Kidney (tissue), 14 donors: ENCODE results near the gene YAP1. TPM values are rescaled to one million over a fixed set of nuclear protein-coding genes. Genes with fewer than 3 reads are reported as not detected.

ENCODE experiments used
- DNase-seq, 5 donors: peaks; one replicate each; pipeline ENCODE4 v3.0.0-alpha.2; 2013 to 2020
- FAIRE-seq: peaks from 2 replicates; lab custom pipeline; 2012; peaks lifted over from hg19 to GRCh38; lab: Jason Lieb, UNC
- H3K27ac ChIP-seq, 2 donors: one replicate each; pipeline ENCODE4 v1.7.0; 2013; ENCODE audit warnings: low read depth in 2 of 2, low read length in 2 of 2, inconsistent platforms in 1 of 2
- H3K27me3 ChIP-seq: one replicate; pipeline ENCODE4 v1.7.1; 2013; ENCODE audit warnings: low read length, inconsistent platforms; ENCODE audit not compliant: control insufficient read depth, insufficient read depth
- H3K36me3 ChIP-seq, 3 donors: one replicate each; pipeline versions ENCODE4 v1.7.0 to v1.7.1; 2013; ENCODE audit warnings: low read length in 3 of 3, control low read depth in 1 of 3, inconsistent platforms in 1 of 3; ENCODE audit not compliant: insufficient read depth in 3 of 3, control insufficient read depth in 2 of 3
- H3K4me1 ChIP-seq, 3 donors: one replicate each; pipeline versions ENCODE4 v1.7.0 to v1.7.1; 2013; ENCODE audit warnings: low read length in 3 of 3, inconsistent platforms in 1 of 3, low read depth in 1 of 3; ENCODE audit not compliant: control insufficient read depth in 2 of 3, insufficient read depth in 2 of 3
- H3K4me3 ChIP-seq, 3 donors: one replicate each; pipeline versions ENCODE4 v1.7.0 to v1.8.1; 2013; ENCODE audit warnings: low read length in 3 of 3, control low read depth in 1 of 3, inconsistent platforms in 1 of 3
- H3K9ac ChIP-seq, 3 donors: one replicate each; pipeline versions ENCODE4 v1.7.0 to v1.7.1; 2013; ENCODE audit warnings: low read length in 3 of 3, control low read depth in 1 of 3, inconsistent platforms in 1 of 3
- H3K9me3 ChIP-seq, 3 donors: one replicate each; pipeline versions ENCODE4 v1.7.0 to v1.7.1; 2013; ENCODE audit warnings: low read length in 3 of 3, control low read depth in 1 of 3, inconsistent platforms in 1 of 3; ENCODE audit not compliant: control insufficient read depth in 2 of 3, insufficient read depth in 1 of 3
- intact Hi-C: fragments of 100-400 bp; cut with DNase I; formaldehyde crosslinking; loops from one replicate; pipeline ENCODE4 v1.11.1; 2022
- polyA plus RNA-seq: library from polyadenylated mRNA; stranded (reverse); fragments of 350-450 nt; fragmentation: Illumina TruSeq; extraction: RNeasy Lipid Tissue Mini Kit (QIAGEN cat#74804); gene quantifications from one replicate; pipeline ENCODE4 v1.2.3, GENCODE V29; 2014; ENCODE audit warnings: low read depth, low replicate concordance; ENCODE audit not compliant: insufficient read depth
- total RNA-seq: library from RNA; stranded (reverse); fragmentation: NEBNext Ultra II Directional; extraction: Animal tissue kit (Norgen Biotek cat#: 25700); gene quantifications from one replicate; pipeline ENCODE4 v1.2.1, GENCODE V29; 2021
- TF ChIP-seq, protein P1 (sequence below): IDR thresholded peaks from 3 replicates; pipeline ENCODE4 v1.5.1; 2012; ENCODE audit warnings: mild to moderate bottlenecking, moderate library complexity, borderline replicate concordance; ENCODE audit not compliant: insufficient read depth; ENCODE audit errors: extremely low read depth
- donor health status: control.
- donor health status: control.
- donor health status: control.
- donor health status: control.
- donor health status: control.
- donor health status: DM: yes; HTN: yes; CAD: no.
- donor health status: Normal renal cell carcinoma (clear cell type).

YAP1 gene
- total and polyA plus RNA-seq, 2 donors from 2014 or later: 21.5 to 106 TPM

- Histone ChIP-seq H3K27ac (no peak overlapping the region), H3K9ac (no peak overlapping the region), H3K4me3 (no peak overlapping the region), H3K27me3 (no peaks in the 10 kb centered on the region), H3K9me3 (no peaks in the 10 kb centered on the region), H3K36me3 (no peaks in the 10 kb centered on the region), H3K4me1 (peaks cover 0 to 3% (median 0%) of the 10 kb centered on the region in 3 donors)
- TF ChIP-seq, protein P1, sequence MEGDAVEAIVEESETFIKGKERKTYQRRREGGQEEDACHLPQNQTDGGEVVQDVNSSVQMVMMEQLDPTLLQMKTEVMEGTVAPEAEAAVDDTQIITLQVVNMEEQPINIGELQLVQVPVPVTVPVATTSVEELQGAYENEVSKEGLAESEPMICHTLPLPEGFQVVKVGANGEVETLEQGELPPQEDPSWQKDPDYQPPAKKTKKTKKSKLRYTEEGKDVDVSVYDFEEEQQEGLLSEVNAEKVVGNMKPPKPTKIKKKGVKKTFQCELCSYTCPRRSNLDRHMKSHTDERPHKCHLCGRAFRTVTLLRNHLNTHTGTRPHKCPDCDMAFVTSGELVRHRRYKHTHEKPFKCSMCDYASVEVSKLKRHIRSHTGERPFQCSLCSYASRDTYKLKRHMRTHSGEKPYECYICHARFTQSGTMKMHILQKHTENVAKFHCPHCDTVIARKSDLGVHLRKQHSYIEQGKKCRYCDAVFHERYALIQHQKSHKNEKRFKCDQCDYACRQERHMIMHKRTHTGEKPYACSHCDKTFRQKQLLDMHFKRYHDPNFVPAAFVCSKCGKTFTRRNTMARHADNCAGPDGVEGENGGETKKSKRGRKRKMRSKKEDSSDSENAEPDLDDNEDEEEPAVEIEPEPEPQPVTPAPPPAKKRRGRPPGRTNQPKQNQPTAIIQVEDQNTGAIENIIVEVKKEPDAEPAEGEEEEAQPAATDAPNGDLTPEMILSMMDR: no peak
- FAIRE-seq (no peak), DNase-seq (no peak)
- intact Hi-C loops: no loop called here
Measured at GRCh38 chr11:102134597-102134996, 24.4 kb downstream of the YAP1 start.

DNA sequence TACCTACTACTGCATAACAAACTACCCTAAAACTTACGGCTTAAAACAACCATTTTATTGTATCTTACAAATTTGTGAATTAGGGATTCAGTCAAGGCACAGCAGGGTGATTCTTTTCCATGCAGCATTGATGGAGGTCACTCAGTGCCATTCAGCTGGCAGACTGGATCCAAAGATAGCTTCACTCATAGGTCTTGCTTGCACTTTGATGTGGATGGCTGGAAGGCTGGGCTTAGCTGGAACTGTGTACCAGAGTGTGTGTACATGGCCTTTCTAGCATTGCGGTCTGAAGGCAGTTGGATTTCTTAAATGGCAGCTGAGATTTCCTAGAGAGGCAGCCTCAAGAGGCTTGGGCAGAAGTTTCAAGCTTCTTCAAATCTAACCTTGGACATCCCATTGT is 25.0 kb downstream of the YAP1 start:
- Histone ChIP-seq H3K9me3 (no peaks in the 10 kb centered on the region), H3K36me3 (no peaks in the 10 kb centered on the region), H3K27ac (no peak overlapping the region), H3K4me3 (no peak overlapping the region), H3K9ac (no peak overlapping the region), H3K27me3 (no peaks in the 10 kb centered on the region), H3K4me1 (peaks cover 0 to 3% (median 0%) of the 10 kb centered on the region in 3 donors)
- intact Hi-C loops: no loop called here
- no peak for DNase-seq
- TF ChIP-seq, protein P1: no peak
- FAIRE-seq: no peak

DNA sequence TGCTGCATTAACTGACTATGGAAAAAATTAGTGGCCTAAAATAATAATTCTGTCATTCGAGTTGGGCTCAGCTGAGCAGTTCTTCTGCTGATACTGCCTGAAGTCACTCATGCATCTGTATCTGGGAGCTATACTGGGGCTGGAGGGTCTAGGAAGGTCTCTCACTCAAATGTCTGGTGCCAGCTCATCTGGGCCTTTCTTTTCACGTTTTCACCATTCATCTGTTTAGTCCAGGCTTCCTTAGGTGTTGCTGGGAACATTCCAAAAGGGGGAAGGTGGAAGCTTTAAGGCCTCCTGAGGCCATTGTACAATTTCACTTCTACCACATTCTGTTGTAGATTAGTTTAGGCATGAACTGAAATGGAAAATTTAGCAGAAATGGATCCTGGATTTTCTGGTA is 28.0 kb downstream of the YAP1 start:
- intact Hi-C loops: no loop called here
- DNase-seq: no peak
- H3K9ac ChIP-seq: no peak overlapping the region
- H3K9me3 ChIP-seq: no peaks in the 10 kb centered on the region
- no peaks in the 10 kb centered on the region for H3K27me3 ChIP-seq
- peak overlapping the region in 1 of 2 donors; percentile 8 for H3K27ac ChIP-seq
- no peaks in the 10 kb centered on the region for H3K36me3 ChIP-seq
- no peak for FAIRE-seq
- TF ChIP-seq, protein P1: no peak
- no peak overlapping the region for H3K4me3 ChIP-seq
- H3K4me1 ChIP-seq: peaks cover 0 to 3% (median 0%) of the 10 kb centered on the region in 3 donors

DNA sequence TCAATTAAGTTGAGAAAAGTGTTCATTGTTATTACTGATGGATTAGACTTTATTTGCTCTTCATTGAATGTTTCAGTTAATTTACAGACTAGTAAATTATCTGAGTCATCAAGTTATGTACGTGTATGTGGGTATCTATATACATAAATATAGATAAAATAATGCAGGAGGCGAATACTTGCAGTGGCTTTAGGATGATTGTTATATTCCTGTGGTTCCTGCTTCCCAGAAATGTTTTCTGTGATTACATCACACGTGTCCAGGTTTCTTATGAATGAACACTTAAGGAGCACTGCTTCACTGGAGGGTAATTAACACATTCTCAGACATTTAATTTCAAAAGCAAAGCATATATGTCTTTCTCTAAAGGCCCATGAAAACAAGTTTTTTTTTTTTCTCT is 28.4 kb downstream of the YAP1 start:
- peak overlapping the region in 1 of 2 donors; percentile 8 for H3K27ac ChIP-seq

More for the DNA sequence above, 28.4 kb downstream of the YAP1 start:
- H3K4me3 ChIP-seq: no peak overlapping the region
- no peak overlapping the region for H3K9ac ChIP-seq
- H3K9me3 ChIP-seq: no peaks in the 10 kb centered on the region
- intact Hi-C loops: no loop called here
- H3K36me3 ChIP-seq: no peaks in the 10 kb centered on the region
- peaks cover 0 to 5% (median 3%) of the 10 kb centered on the region in 3 donors for H3K4me1 ChIP-seq
- FAIRE-seq (no peak), DNase-seq (no peak)
- H3K27me3 ChIP-seq: no peaks in the 10 kb centered on the region
- TF ChIP-seq, protein P1: no peak
